A673 (cell line): ENCODE data around the gene MUC15. TPM values are rescaled to one million over a fixed set of nuclear protein-coding genes. Genes with fewer than 3 reads are reported as not detected.

Experiments used
- Bru-seq: library from RNA; stranded (reverse); fragments of 400-500 nt; gene quantifications from one replicate; lab custom pipeline; 2021; lab: Mats Ljungman, UMichigan
- BruChase-seq, 2 experiments: library from RNA; stranded (reverse); fragments of 400-500 nt; gene quantifications; one replicate each; lab custom pipeline; 2021; lab: Mats Ljungman, UMichigan
- BruUV-seq: library from RNA; stranded (reverse); fragments of 400-500 nt; replicated peaks from 2 replicates; lab custom pipeline; 2021; lab: Mats Ljungman, UMichigan
- CTCF ChIA-PET: fragments of 300-600 bp; sonication (Branson Sonifier 250); formaldehyde crosslinking; loops from one replicate; lab custom pipeline; 2022; ENCODE audit warnings: antibody characterized with exemption; lab: Charles Lee
- POLR2A ChIA-PET: fragments of 300-600 bp; sonication (Branson Sonifier 250); formaldehyde crosslinking; loops from one replicate; lab custom pipeline; 2022; ENCODE audit warnings: antibody characterized with exemption; ENCODE audit not compliant: low non-redundant PET; lab: Charles Lee
- DNase-seq: peaks from one replicate; pipeline ENCODE4 v3.0.0-alpha.2; 2015; ENCODE audit warnings: low spot score
- H3K27ac ChIP-seq: fragments of 200-600 bp; sonication (generic); 2 replicates; pipeline ENCODE4 v1.5.1; 2016; ENCODE audit warnings: mixed run types, low read depth, mild to moderate bottlenecking, mixed read lengths, antibody characterized with exemption, low read length; ENCODE audit not compliant: poor library complexity, severe bottlenecking
- H3K27me3 ChIP-seq: fragments of 200-600 bp; sonication (generic); replicated peaks from 2 replicates; pipeline ENCODE4 v1.6.1; 2017; ENCODE audit warnings: mixed run types, low read depth, mild to moderate bottlenecking, mixed read lengths, antibody characterized with exemption, low read length; ENCODE audit not compliant: insufficient read depth, poor library complexity
- H3K36me3 ChIP-seq: fragments of 200-600 bp; sonication (generic); 2 replicates; pipeline ENCODE4 v1.6.1; 2016; ENCODE audit warnings: mixed run types, mild to moderate bottlenecking, mixed read lengths, antibody characterized with exemption, low read length; ENCODE audit not compliant: insufficient read depth, poor library complexity, severe bottlenecking
- H3K4me1 ChIP-seq: fragments of 200-600 bp; sonication (generic); 2 replicates; pipeline ENCODE4 v1.6.1; 2017; ENCODE audit warnings: mixed run types, mild to moderate bottlenecking, mixed read lengths, antibody characterized with exemption, low read length; ENCODE audit not compliant: insufficient read depth, poor library complexity, severe bottlenecking
- H3K4me3 ChIP-seq: fragments of 200-600 bp; sonication (generic); 2 replicates; pipeline ENCODE4 v1.5.1; 2016; ENCODE audit warnings: low read depth, mixed run types, mild to moderate bottlenecking, mixed read lengths, low read length; ENCODE audit not compliant: poor library complexity, severe bottlenecking
- H3K9me3 ChIP-seq: fragments of 200-600 bp; sonication (generic); 2 replicates; pipeline ENCODE4 v1.6.1; 2016; ENCODE audit warnings: mixed run types, low read depth, mild to moderate bottlenecking, mixed read lengths, antibody characterized with exemption, low read length; ENCODE audit not compliant: poor library complexity, severe bottlenecking
- EZH2 ChIP-seq: fragments of 200-600 bp; sonication (generic); IDR thresholded peaks from 2 replicates; pipeline ENCODE4 v1.6.1; 2017; ENCODE audit warnings: borderline replicate concordance, low read depth, mild to moderate bottlenecking, mixed read lengths, antibody characterized with exemption, low read length; ENCODE audit not compliant: poor library complexity, severe bottlenecking
- intact Hi-C: fragments of 100-400 bp; cut with micrococcal nuclease; formaldehyde crosslinking; loops from one replicate; pipeline ENCODE4 v1.10.0; 2022; ENCODE audit not compliant: unreplicated experiment
- long read RNA-seq: library from polyadenylated mRNA; stranded (forward); transcript quantifications from one replicate; pipeline ENCODE4 v2.0.0, GENCODE V29; 2022
- total RNA-seq: library from RNA; stranded (reverse); gene quantifications from 2 replicates; pipeline ENCODE4 v1.2.3, GENCODE V29; 2021
- TF ChIP-seq, protein P1 (sequence below): fragments of 300-800, 200-600 bp; sonication (generic); conservative IDR thresholded peaks from 2 replicates; pipeline ENCODE4 v1.5.1; 2017; ENCODE audit warnings: low read depth, mild to moderate bottlenecking, antibody characterized with exemption, low read length, moderate library complexity, mixed read lengths

The MUC15 gene, protein sequence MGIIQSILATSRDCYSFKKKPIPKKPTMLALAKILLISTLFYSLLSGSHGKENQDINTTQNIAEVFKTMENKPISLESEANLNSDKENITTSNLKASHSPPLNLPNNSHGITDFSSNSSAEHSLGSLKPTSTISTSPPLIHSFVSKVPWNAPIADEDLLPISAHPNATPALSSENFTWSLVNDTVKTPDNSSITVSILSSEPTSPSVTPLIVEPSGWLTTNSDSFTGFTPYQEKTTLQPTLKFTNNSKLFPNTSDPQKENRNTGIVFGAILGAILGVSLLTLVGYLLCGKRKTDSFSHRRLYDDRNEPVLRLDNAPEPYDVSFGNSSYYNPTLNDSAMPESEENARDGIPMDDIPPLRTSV
- not detected in 2 replicates for total RNA-seq
- Bru-seq, nascent RNA, result not detected
- BruChase-seq, experiment 1, labeled RNA remaining after a 2-hour chase, result not detected
- percentile 6 among the genes with signal in this experiment for BruChase-seq, experiment 2, labeled RNA remaining after a 6-hour chase
- long read RNA-seq, result 0 reads

DNA sequence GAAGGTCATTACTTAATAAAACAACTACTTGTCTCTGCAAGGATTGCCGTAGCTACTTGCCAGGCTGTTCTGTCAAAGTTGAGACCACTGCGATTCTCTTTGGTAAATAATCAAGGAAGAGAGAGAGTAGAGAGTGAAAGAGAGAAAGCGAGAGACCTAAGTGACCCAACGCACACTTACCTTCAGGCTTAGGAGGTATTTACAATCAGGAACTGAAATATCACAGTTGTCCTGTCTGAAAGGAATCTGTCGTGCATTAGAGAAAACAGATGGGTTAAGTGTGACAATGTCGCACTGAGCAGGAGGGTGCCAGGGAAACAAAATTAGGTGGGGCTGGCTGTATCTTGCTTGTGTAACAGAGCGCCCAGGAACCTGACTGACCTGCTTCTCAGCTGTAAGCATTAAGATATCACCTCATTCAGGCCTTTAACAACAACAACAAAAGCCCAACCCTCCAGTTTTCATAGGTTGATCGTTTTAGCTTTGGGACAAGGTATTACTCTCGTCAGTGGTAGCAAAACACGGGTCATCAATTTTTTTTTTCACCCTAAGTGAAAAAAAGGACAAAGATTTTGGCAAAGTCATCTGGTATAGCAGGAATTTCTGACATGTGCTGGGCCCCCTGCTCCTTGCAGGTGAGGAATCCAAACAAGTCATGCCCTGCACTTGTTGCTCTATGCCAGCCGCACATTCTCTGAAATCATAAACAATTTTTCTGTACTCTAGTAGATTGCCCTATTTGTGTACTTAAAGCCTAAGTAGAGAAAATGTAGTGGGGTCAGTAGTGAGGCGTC, at the start of gene MUC15:
Gene MUC15, minus strand, starts transcription at position 403 of the 794 bp plus-strand sequence. CDS start 5,169 bp downstream, outside the sequence.
- H3K4me1 ChIP-seq, result peaks cover 14% of the 10 kb centered on the region
- H3K9me3 ChIP-seq, result no peaks in the 10 kb centered on the region
- H3K36me3 ChIP-seq, result no peaks in the 10 kb centered on the region
- no TSS peak for BruUV-seq
- ChIA-PET CTCF (no interaction called here), POLR2A (no interaction called here)
- peaks cover 52% of the 10 kb centered on the region for H3K27me3 ChIP-seq
- no peak for DNase-seq
- intact Hi-C loops, result no loop called here
- H3K27ac ChIP-seq, result no peak within 1 kb of the TSS
- no peak within 1 kb of the TSS for H3K4me3 ChIP-seq
- no peak for TF ChIP-seq EZH2
- TF ChIP-seq, protein P1, sequence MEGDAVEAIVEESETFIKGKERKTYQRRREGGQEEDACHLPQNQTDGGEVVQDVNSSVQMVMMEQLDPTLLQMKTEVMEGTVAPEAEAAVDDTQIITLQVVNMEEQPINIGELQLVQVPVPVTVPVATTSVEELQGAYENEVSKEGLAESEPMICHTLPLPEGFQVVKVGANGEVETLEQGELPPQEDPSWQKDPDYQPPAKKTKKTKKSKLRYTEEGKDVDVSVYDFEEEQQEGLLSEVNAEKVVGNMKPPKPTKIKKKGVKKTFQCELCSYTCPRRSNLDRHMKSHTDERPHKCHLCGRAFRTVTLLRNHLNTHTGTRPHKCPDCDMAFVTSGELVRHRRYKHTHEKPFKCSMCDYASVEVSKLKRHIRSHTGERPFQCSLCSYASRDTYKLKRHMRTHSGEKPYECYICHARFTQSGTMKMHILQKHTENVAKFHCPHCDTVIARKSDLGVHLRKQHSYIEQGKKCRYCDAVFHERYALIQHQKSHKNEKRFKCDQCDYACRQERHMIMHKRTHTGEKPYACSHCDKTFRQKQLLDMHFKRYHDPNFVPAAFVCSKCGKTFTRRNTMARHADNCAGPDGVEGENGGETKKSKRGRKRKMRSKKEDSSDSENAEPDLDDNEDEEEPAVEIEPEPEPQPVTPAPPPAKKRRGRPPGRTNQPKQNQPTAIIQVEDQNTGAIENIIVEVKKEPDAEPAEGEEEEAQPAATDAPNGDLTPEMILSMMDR, result no peak

DNA sequence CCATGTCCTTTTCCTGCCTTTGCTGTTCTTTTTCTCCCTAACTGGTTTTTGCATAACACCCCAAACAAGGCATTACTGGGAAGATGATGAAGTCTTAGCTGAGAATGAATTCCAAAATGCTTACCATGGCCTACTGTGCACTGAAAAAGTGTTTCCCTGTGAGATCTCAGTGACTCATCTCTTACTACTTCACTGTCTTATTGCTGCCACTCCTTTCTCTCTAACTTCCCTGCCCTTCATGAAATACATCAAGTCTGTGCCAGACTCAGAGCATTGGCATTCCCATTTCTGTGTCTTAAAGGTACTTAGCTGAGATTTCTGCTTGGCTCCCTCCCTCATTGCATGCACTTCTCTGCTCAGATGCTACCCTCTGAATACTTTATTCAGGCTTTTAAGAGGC, 49.1 kb upstream of the MUC15 start:
- Histone ChIP-seq H3K4me3 (no peak overlapping the region), H3K4me1 (peaks cover 57% of the 10 kb centered on the region), H3K27ac (no peak overlapping the region), H3K36me3 (no peaks in the 10 kb centered on the region), H3K9me3 (no peaks in the 10 kb centered on the region), H3K27me3 (no peaks in the 10 kb centered on the region)
- peak; percentile 86 for DNase-seq
- TF ChIP-seq, protein P1, result no peak
- no peak for TF ChIP-seq EZH2
- intact Hi-C loops, result no loop called here
- ChIA-PET CTCF (interaction anchor here (0.5 to 0.6 kb wide), 2 partner anchors 851 to 876 kb away, joined by 3 to 5 read pairs; partner anchors contain the start of gene LGR4), POLR2A (interaction anchor here (0.7 kb wide), 1 partner anchor 823 kb away, joined by 3 read pairs; no protein-coding TSS in a partner anchor)
- BruUV-seq, result no TSS peak

DNA sequence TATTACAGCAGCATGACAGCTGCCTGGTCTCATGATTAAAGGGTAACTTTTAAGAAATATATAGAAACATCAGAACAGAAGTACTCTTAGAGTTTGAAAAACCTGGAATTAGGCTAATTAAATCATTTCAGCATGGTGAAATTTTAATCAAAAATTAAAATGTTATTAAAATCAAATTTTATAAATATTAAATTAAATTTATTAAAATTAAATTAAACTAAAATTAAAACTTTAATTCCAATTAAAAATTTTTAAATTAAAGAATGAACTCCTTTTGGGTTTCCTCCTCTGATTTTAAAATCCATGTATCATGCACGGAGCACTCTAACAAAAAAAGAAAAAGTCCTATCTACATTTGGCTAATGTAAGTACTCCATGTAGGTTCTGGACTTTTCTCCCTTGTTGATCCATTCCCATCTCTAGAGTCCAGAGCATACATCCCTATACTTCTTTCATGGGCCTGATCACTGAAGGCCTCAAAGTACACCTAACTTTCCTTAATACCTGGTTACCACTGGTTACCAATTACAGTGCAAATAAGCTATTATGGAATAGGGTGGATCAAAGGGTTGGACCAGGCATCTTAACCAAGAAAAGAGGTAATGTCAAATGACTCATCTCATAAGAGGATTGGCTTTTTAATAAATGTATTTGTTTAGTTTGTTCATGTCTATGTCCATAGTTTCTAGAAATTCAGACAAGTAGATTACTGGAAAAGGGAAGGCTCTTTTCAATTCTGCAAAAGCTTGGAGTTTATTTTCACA, 48.4 kb upstream of the MUC15 start:
- no peaks in the 10 kb centered on the region for H3K9me3 ChIP-seq
- no TSS peak for BruUV-seq
- TF ChIP-seq, protein P1, result no peak
- TF ChIP-seq EZH2, result no peak
- H3K4me1 ChIP-seq, result peaks cover 57% of the 10 kb centered on the region
- CTCF ChIA-PET, result interaction anchor here (0.5 kb wide), 1 partner anchor 852 kb away, joined by 5 read pairs; the partner anchor contains the start of gene LGR4
- H3K27me3 ChIP-seq, result no peaks in the 10 kb centered on the region
- no peak overlapping the region for H3K27ac ChIP-seq
- H3K36me3 ChIP-seq, result no peaks in the 10 kb centered on the region
- POLR2A ChIA-PET, result no interaction called here
- H3K4me3 ChIP-seq, result no peak overlapping the region
- DNase-seq, result peak; percentile 33
- intact Hi-C loops, result no loop called here
